H1 (cell line): ENCODE data around the gene MAST1.

Experiments used
- CREB1 ChIP-seq: IDR thresholded peaks from 2 replicates; pipeline ENCODE4 v1.6.1; 2012; ENCODE audit warnings: inconsistent platforms
- POLR2AphosphoS5 ChIP-seq: IDR thresholded peaks from 2 replicates; pipeline ENCODE4 v1.6.1; 2011; ENCODE audit warnings: low read depth, low read length
- SUZ12 ChIP-seq: fragments of 200-600 bp; sonication (generic); IDR thresholded peaks from 2 replicates; pipeline ENCODE4 v1.6.1; 2012; ENCODE audit warnings: mild to moderate bottlenecking, inconsistent platforms, low read length, moderate library complexity, mixed read lengths
- TCF12 ChIP-seq: IDR thresholded peaks from 2 replicates; pipeline ENCODE4 v1.6.1; 2011; ENCODE audit warnings: low read depth, mild to moderate bottlenecking, low read length

DNA sequence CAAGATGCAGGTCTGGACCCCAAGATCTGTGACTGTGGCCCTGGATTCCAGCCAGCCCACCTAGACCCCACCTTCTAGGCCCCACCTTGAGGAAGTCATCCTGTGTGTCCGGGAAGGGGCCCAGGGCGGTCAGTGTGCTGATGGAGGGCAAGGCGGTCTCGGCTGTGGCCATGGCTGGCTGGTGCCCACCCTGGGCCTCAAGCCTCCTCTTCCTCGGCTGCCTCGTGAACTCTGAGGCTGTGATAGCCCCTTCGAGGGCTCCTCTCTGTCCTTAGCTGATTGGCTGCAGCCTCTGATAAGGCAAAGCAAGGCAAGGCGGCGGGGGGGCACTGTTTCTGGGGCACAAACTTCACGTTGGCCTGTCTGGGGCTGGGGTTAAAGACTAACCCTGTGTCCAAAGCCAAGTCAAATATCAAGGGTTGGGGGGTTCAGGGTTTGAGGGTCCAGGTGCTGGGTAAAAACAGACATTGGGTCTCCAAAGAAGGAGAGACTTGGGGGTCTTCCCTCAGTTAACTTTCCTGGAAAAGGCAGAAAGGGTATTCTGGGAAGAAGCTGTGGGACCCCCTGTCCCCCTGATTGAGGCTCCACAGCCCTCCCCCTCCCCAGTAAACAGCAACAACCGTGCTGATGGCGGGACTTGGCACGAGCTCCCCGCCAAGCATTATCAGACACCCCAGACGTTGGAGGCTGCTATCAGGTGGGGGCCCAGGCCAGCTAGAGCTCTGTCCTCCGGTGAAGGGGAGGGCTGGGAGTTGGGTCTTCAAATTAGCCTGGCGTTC, 48.8 kb downstream of the MAST1 start, which contains the start of gene KLF1:
- TF ChIP-seq SUZ12 (no peak), CREB1 (no peak), TCF12 (no peak), POLR2AphosphoS5 (no peak)
